Right atrium auricular region (tissue), 2 donors: Measurements from ENCODE around the gene COL13A1. TPM values are rescaled to one million over a fixed set of nuclear protein-coding genes. Genes with fewer than 3 reads are reported as not detected.
A peak's percentile ranks its signal among the peaks of the same experiment; 100 is the strongest.

Experiments used
- DNase-seq: peaks from one replicate; pipeline ENCODE4 v3.0.0-alpha.2; 2019; ENCODE audit warnings: low spot score
- H3K27ac ChIP-seq, 2 donors: fragments of 200-600 bp; sonication (generic); 1 replicate in 1 of 2; 2 replicates in 1 of 2; pipeline ENCODE4 v1.5.1; 2016 to 2019
- H3K27me3 ChIP-seq, 2 donors: fragments of 200-600 bp; sonication (generic); one replicate each; pipeline versions ENCODE4 v1.5.1 to v1.6.0; 2017 to 2019
- H3K36me3 ChIP-seq: fragments of 200-600 bp; sonication (generic); one replicate; pipeline ENCODE4 v1.5.1; 2016
- H3K4me1 ChIP-seq, 2 donors: fragments of 200-600 bp; sonication (generic); one replicate each; pipeline versions ENCODE4 v1.5.1 to v1.6.0; 2017 to 2019
- H3K4me3 ChIP-seq, 2 donors: fragments of 200-600 bp; sonication (generic); 1 replicate in 1 of 2; 2 replicates in 1 of 2; pipeline ENCODE4 v1.5.1; 2017 to 2019; ENCODE audit warnings: mild to moderate bottlenecking in 1 of 2, moderate library complexity in 1 of 2
- H3K9me3 ChIP-seq, 2 donors: fragments of 200-600 bp; sonication (generic); one replicate each; pipeline ENCODE4 v1.5.1; 2019
- total RNA-seq, 2 donors: library from RNA; depleted of rRNA; stranded (reverse); fragments of >200 nt; gene quantifications; one replicate each; pipeline ENCODE4 v1.1.0, GENCODE V29; 2016
- TF ChIP-seq, protein P1 (sequence below), 2 donors: fragments of 200-600 bp; sonication (generic); IDR thresholded peaks; one replicate each; pipeline ENCODE4 v1.5.1; 2019; ENCODE audit warnings: antibody characterized with exemption in 2 of 2

The COL13A1 gene
- total RNA-seq, 2 donors from 2014 or later, result 5.7 to 11.8 TPM

GRCh38 chr10:69901022-69901421, 99.3 kb downstream of the COL13A1 start:
- Histone ChIP-seq H3K27me3 (no peaks in the 10 kb centered on the region), H3K9me3 (no peaks in the 10 kb centered on the region), H3K27ac (peak overlapping the region in 1 of 2 donors; percentile 29), H3K4me3 (no peak overlapping the region), H3K4me1 (peaks cover 0 to 24% of the 10 kb centered on the region in 2 donors), H3K36me3 (no peaks in the 10 kb centered on the region)
- no peak for DNase-seq
- TF ChIP-seq, protein P1, sequence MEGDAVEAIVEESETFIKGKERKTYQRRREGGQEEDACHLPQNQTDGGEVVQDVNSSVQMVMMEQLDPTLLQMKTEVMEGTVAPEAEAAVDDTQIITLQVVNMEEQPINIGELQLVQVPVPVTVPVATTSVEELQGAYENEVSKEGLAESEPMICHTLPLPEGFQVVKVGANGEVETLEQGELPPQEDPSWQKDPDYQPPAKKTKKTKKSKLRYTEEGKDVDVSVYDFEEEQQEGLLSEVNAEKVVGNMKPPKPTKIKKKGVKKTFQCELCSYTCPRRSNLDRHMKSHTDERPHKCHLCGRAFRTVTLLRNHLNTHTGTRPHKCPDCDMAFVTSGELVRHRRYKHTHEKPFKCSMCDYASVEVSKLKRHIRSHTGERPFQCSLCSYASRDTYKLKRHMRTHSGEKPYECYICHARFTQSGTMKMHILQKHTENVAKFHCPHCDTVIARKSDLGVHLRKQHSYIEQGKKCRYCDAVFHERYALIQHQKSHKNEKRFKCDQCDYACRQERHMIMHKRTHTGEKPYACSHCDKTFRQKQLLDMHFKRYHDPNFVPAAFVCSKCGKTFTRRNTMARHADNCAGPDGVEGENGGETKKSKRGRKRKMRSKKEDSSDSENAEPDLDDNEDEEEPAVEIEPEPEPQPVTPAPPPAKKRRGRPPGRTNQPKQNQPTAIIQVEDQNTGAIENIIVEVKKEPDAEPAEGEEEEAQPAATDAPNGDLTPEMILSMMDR (IDR thresholded peaks at IDR 0.05), result no peak

GRCh38 chr10:69901628-69902505, 100.2 kb downstream of the COL13A1 start:
- no peaks in the 10 kb centered on the region for H3K9me3 ChIP-seq
- peak; percentile 63 for DNase-seq
- no peaks in the 10 kb centered on the region for H3K36me3 ChIP-seq
- no peaks in the 10 kb centered on the region for H3K27me3 ChIP-seq
- peaks cover 0 to 16% of the 10 kb centered on the region in 2 donors for H3K4me1 ChIP-seq
- no peak overlapping the region for H3K4me3 ChIP-seq
- H3K27ac ChIP-seq, result no peak overlapping the region
- TF ChIP-seq, protein P1 (IDR thresholded peaks at IDR 0.05), result peak; percentile 22 to 58

DNA sequence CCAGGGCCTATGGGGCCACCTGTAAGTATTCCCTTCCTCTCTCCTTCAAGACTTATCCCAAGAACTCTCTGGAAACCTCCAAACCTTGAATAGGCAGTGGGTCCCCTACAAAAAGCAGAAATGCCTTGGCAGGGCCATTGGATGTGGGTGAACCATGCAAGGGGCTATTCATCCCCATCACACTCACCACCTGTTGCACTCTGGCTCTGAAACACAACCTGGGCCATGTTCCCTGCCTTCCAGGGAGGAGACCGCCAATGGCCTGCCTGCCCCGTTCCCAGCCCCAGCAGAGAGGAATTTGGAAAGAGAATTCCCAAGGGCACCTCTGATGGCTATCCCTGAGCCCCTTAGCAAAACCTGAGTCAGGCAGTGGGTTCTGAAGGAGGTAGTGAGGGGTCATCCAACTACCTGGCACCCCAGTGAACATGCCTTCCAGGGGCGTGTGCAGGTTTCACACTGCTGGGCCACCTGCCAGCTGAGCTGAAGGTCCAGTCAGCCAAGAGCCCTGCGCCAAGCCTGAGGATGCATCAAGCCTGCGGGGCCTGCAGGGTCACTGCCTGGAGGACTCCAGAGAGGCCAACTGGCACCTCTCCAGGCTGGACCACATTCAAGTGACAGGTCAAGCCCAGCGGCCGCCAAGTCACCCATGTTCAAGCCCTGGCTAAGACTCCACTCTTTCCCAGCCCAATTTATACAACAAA, 101.3 kb downstream of the COL13A1 start:
- H3K4me3 ChIP-seq, result no peak overlapping the region
- DNase-seq, result no peak
- no peaks in the 10 kb centered on the region for H3K27me3 ChIP-seq
- TF ChIP-seq, protein P1 (IDR thresholded peaks at IDR 0.05), result no peak
- peaks cover 0 to 10% of the 10 kb centered on the region in 2 donors for H3K4me1 ChIP-seq
- H3K9me3 ChIP-seq, result no peaks in the 10 kb centered on the region
- no peaks in the 10 kb centered on the region for H3K36me3 ChIP-seq
- H3K27ac ChIP-seq, result no peak overlapping the region

DNA sequence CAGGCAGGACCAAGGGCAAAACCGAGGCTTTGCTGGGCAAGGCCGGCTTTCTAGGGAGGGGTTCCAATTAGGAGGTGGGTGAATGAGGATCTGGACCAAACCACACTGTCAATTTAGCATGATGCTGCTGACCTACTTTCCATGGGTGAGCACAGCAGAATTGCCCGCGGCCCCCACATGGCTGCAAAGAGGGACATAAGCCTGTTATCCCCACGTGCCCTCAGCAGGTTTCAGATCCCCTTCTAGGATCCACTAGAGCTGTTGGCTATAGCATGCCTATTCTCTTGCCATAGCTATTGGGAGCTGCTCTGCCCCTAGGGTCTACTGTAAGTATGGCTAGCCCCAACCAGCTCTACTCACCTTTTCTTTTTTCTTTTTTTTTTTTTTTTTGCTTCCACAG, 102.8 kb downstream of the COL13A1 start:
- no peak for DNase-seq
- no peaks in the 10 kb centered on the region for H3K36me3 ChIP-seq
- H3K4me1 ChIP-seq, result peaks cover 0 to 10% of the 10 kb centered on the region in 2 donors
- no peak overlapping the region for H3K27ac ChIP-seq
- TF ChIP-seq, protein P1 (IDR thresholded peaks at IDR 0.05), result no peak
- no peaks in the 10 kb centered on the region for H3K27me3 ChIP-seq
- no peaks in the 10 kb centered on the region for H3K9me3 ChIP-seq
- H3K4me3 ChIP-seq, result no peak overlapping the region

GRCh38 chr10:69906425-69906824, 104.7 kb downstream of the COL13A1 start:
- Histone ChIP-seq H3K4me1 (peaks cover 0 to 10% of the 10 kb centered on the region in 2 donors), H3K27ac (no peak overlapping the region), H3K4me3 (no peak overlapping the region), H3K27me3 (no peaks in the 10 kb centered on the region), H3K36me3 (no peaks in the 10 kb centered on the region), H3K9me3 (no peaks in the 10 kb centered on the region)
- TF ChIP-seq, protein P1 (IDR thresholded peaks at IDR 0.05), result no peak
- DNase-seq, result no peak
